OCI-LY3 (cell line): Measurements from ENCODE around the gene GPX2.
A peak's percentile ranks its signal among the peaks of the same experiment; 100 is the strongest.

Experiments
- H2AFZ ChIP-seq: fragments of 200-600, 300-600 bp; shearing (Covaris generic); 2 replicates; pipeline ENCODE4 v1.6.0; 2014; ENCODE audit warnings: antibody characterized with exemption, low read depth, low read length
- H3K27ac ChIP-seq: fragments of 200-600, 300-600 bp; sonication (generic); 2 replicates; pipeline ENCODE4 v1.5.1; 2014; ENCODE audit warnings: mild to moderate bottlenecking, low read length, moderate library complexity, mixed read lengths
- H3K27me3 ChIP-seq: fragments of 200-600, 300-600 bp; sonication (generic); 2 replicates; pipeline ENCODE4 v1.6.1; 2014; ENCODE audit warnings: low read depth, low read length, mixed read lengths
- H3K36me3 ChIP-seq: fragments of 200-600, 300-600 bp; sonication (generic); replicated peaks from 2 replicates; pipeline ENCODE3; 2014; ENCODE audit warnings: low read depth, low read length, mixed read lengths
- H3K4me1 ChIP-seq: fragments of 300-600, 200-600 bp; sonication (generic); 2 replicates; pipeline ENCODE4 v1.6.1; 2014; ENCODE audit warnings: low read length, mixed read lengths
- H3K4me2 ChIP-seq: fragments of 200-600, 300-600 bp; sonication (generic); 2 replicates; pipeline ENCODE4 v1.6.1; 2014; ENCODE audit warnings: low read length, mixed read lengths
- H3K4me3 ChIP-seq: fragments of 300-600, 200-600 bp; sonication (generic); 2 replicates; pipeline ENCODE4 v1.5.1; 2014; ENCODE audit warnings: antibody characterized with exemption, mild to moderate bottlenecking, low read length, moderate library complexity
- H3K79me2 ChIP-seq: fragments of 300-600, 200-600 bp; shearing (Covaris generic); 2 replicates; pipeline ENCODE4 v1.6.1; 2014; ENCODE audit warnings: mild to moderate bottlenecking, low read length, mixed read lengths
- H3K9ac ChIP-seq: fragments of 300-600, 200-600 bp; shearing (Covaris generic); 2 replicates; pipeline ENCODE4 v1.6.0; 2014; ENCODE audit warnings: mild to moderate bottlenecking, low read length, moderate library complexity
- H3K9me3 ChIP-seq: fragments of 200-600, 300-600 bp; shearing (Covaris generic); 2 replicates; pipeline ENCODE4 v1.6.1; 2014; ENCODE audit warnings: low read length, mixed read lengths; ENCODE audit not compliant: insufficient read depth
- H4K20me1 ChIP-seq: fragments of 200-600, 300-600 bp; sonication (generic); 2 replicates; pipeline ENCODE4 v1.6.1; 2016; ENCODE audit warnings: low read length, mixed read lengths; ENCODE audit not compliant: insufficient read depth
- EZH2phosphoT487 ChIP-seq: fragments of 200-600 bp; shearing (Covaris generic); IDR thresholded peaks from 2 replicates; pipeline ENCODE4 v1.6.1; 2018; ENCODE audit warnings: antibody characterized with exemption, mixed run types, low read depth
- TF ChIP-seq, protein P1 (sequence below): fragments of 200-600, 300-600 bp; sonication (generic); IDR thresholded peaks from 2 replicates; pipeline ENCODE4 v1.5.1; 2014; ENCODE audit warnings: antibody characterized with exemption, low read length, low read depth

Gene GPX2

DNA sequence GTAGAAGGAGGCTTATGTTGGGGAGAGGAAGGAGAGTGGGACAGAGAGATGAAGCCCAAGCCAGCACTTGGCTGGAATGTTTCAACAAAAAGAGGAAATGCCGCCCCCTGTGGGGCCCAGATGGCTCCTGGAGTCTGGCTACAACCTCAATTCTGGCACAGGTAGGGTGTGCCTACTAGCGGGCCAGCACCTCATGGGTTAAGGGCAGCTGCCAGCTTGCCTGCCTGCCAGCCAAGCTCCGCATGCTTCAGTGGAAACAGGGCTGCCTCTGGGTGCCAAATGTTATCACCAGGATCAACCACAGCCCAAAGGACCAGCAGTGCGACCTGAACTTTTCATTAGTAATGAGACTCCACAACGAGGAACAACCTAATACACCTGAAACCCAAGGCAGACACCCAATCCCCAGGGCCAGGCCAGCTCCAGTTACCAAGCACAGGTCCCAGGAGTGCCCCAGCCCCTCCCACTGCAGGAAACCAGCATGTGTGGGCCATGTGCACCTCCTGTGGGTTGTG is 18.3 kb upstream of the GPX2 start:
- Histone ChIP-seq H3K27ac (no peak overlapping the region), H3K4me3 (no peak overlapping the region), H3K27me3 (no peaks in the 10 kb centered on the region), H3K36me3 (no peaks in the 10 kb centered on the region), H3K9me3 (no peaks in the 10 kb centered on the region), H4K20me1 (no peaks in the 10 kb centered on the region), H2AFZ (no peak overlapping the region), H3K9ac (no peak overlapping the region), H3K79me2 (no peaks in the 10 kb centered on the region), H3K4me1 (peaks cover 32% of the 10 kb centered on the region), H3K4me2 (no peak overlapping the region)
- no peak for TF ChIP-seq EZH2phosphoT487
- TF ChIP-seq, protein P1, sequence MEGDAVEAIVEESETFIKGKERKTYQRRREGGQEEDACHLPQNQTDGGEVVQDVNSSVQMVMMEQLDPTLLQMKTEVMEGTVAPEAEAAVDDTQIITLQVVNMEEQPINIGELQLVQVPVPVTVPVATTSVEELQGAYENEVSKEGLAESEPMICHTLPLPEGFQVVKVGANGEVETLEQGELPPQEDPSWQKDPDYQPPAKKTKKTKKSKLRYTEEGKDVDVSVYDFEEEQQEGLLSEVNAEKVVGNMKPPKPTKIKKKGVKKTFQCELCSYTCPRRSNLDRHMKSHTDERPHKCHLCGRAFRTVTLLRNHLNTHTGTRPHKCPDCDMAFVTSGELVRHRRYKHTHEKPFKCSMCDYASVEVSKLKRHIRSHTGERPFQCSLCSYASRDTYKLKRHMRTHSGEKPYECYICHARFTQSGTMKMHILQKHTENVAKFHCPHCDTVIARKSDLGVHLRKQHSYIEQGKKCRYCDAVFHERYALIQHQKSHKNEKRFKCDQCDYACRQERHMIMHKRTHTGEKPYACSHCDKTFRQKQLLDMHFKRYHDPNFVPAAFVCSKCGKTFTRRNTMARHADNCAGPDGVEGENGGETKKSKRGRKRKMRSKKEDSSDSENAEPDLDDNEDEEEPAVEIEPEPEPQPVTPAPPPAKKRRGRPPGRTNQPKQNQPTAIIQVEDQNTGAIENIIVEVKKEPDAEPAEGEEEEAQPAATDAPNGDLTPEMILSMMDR: peak; percentile 28

DNA sequence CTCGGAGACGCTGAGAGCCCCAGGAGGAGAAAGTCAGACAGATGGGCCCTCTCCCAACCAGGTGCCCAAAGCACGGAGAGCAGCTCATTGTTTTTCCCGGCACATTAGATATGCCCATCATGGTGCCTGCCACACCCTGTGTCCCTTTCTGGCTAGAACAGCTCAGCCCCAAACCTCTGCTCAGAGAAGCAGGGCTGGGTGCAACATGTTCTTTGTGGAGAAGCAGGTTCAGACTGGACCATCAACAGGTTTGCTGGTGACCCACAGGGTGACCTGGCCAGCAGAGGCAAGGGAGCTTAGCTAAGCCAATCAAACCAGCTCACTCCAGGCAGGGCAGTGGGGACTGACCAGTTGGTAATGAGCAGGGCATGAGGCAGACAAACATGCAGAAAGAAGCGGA is 16.2 kb upstream of the GPX2 start:
- Histone ChIP-seq H3K4me3 (no peak overlapping the region), H2AFZ (no peak overlapping the region), H3K4me1 (peaks cover 17% of the 10 kb centered on the region), H3K9ac (no peak overlapping the region), H4K20me1 (no peaks in the 10 kb centered on the region), H3K36me3 (no peaks in the 10 kb centered on the region), H3K27ac (no peak overlapping the region), H3K9me3 (no peaks in the 10 kb centered on the region), H3K79me2 (no peaks in the 10 kb centered on the region), H3K27me3 (no peaks in the 10 kb centered on the region), H3K4me2 (no peak overlapping the region)
- TF ChIP-seq EZH2phosphoT487: no peak
- TF ChIP-seq, protein P1: no peak

DNA sequence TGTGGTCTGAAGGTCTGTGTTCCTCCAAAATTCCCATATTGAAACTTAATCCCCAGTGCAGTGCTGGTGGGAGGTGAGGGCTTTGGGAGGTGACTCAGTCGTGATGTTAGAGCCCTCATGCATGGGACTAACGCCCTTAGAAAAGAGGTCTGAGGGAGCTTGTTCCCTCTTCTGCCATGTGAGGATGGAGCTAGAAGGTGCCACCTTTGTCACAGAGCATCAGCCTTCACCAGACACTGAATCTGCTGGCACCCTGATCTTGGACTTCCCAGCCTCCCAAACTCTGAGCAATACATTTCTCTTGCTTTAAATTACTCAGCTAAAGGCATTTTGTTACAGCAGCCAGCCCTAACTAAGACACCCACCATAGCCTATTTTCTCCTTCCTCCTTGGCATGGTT is 15.7 kb upstream of the GPX2 start:
- no peak for TF ChIP-seq EZH2phosphoT487
- TF ChIP-seq, protein P1: no peak
- no peak overlapping the region for H3K27ac ChIP-seq
- H3K79me2 ChIP-seq: no peaks in the 10 kb centered on the region
- H3K4me1 ChIP-seq: peaks cover 11% of the 10 kb centered on the region
- no peaks in the 10 kb centered on the region for H4K20me1 ChIP-seq
- no peaks in the 10 kb centered on the region for H3K36me3 ChIP-seq
- no peak overlapping the region for H3K9ac ChIP-seq
- H3K9me3 ChIP-seq: no peaks in the 10 kb centered on the region
- no peak overlapping the region for H2AFZ ChIP-seq
- H3K27me3 ChIP-seq: no peaks in the 10 kb centered on the region
- H3K4me2 ChIP-seq: no peak overlapping the region
- no peak overlapping the region for H3K4me3 ChIP-seq

DNA sequence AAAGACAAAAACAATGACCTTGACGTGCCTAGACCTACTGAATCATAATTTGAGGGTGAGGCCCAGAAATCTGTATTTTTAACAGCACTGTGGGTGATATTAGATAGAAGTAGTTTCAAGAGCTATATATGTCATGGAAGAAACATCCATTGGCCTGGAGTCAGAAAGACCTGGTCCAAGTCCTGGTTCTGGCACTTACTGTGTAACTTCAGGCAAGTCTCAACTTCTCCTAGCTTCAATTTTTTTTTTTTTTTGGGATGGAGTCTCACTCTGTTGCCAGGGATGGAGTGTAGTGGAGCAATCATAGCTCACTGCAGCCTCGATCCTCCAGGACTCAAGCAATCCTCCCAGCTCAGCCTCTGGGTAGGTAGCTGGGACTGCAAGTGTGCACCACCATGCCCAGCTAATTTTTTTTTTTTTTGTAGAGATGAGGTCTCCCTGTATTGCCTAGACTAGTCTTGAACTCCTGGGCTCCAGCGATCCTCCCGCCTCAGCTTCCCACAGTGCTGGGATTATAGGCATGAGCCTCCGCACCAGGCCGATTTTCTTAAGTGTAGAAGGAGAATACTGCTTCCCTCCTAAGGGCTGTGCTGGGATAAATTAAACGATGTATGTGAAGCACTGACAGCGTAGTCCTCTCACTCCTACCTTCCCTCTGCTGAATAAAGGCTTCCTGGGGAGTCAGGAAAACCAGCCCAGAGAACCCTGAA is 14.3 kb upstream of the GPX2 start:
- no peaks in the 10 kb centered on the region for H3K4me1 ChIP-seq
- H3K4me2 ChIP-seq: no peak overlapping the region
- no peaks in the 10 kb centered on the region for H3K36me3 ChIP-seq
- H2AFZ ChIP-seq: no peak overlapping the region
- no peaks in the 10 kb centered on the region for H4K20me1 ChIP-seq
- H3K27ac ChIP-seq: no peak overlapping the region
- no peaks in the 10 kb centered on the region for H3K9me3 ChIP-seq
- H3K79me2 ChIP-seq: no peaks in the 10 kb centered on the region
- no peak overlapping the region for H3K4me3 ChIP-seq
- H3K9ac ChIP-seq: no peak overlapping the region
- TF ChIP-seq EZH2phosphoT487: no peak
- TF ChIP-seq, protein P1: no peak
- no peaks in the 10 kb centered on the region for H3K27me3 ChIP-seq
